GM18505 (cell line): ENCODE measurements around the gene NDUFB5.
"Not testable (repeated sequence)": the region's sequence is repeated elsewhere in the genome, so short reads cannot be mapped to it uniquely, and the experiment has no call there.

Experiments
- ATAC-seq: cut with Tn5 transposase; IDR thresholded peaks from one replicate; pipeline ENCODE4 v1.9.1; 2021; ENCODE audit not compliant: unreplicated experiment
- POLR2A ChIP-seq: IDR thresholded peaks from 4 replicates; pipeline ENCODE4 v1.6.1; 2011; ENCODE audit warnings: borderline replicate concordance; ENCODE audit not compliant: insufficient read depth, insufficient read length; ENCODE audit errors: extremely low read depth

NDUFB5 gene

DNA sequence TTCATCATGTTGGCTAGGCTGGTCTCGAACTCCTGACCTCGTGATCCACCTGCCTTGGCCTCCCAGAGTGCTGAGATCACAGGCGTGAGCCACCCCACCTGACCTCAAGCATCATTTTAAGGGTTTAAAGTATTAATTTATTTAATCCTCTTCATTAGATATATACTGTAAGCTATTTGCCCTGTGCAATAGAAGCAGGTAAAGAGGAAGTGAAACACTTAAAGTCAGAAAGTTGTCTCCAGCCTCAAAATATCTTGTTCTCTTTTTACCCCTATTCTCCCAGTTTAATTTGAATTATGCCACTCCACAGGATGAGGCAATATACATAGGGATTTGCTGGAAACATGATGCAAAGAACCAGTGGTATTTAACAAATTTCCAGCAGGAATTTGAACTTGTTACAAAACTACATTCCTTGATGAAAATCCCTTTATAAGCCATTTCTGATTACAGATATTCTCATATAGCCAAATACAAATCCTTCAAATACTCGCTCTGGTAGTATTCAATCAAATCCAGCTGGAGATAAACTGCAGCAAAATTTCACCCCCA is 2.0 kb downstream of the NDUFB5 start:
- TF ChIP-seq POLR2A = no peak
- no peak for ATAC-seq

DNA sequence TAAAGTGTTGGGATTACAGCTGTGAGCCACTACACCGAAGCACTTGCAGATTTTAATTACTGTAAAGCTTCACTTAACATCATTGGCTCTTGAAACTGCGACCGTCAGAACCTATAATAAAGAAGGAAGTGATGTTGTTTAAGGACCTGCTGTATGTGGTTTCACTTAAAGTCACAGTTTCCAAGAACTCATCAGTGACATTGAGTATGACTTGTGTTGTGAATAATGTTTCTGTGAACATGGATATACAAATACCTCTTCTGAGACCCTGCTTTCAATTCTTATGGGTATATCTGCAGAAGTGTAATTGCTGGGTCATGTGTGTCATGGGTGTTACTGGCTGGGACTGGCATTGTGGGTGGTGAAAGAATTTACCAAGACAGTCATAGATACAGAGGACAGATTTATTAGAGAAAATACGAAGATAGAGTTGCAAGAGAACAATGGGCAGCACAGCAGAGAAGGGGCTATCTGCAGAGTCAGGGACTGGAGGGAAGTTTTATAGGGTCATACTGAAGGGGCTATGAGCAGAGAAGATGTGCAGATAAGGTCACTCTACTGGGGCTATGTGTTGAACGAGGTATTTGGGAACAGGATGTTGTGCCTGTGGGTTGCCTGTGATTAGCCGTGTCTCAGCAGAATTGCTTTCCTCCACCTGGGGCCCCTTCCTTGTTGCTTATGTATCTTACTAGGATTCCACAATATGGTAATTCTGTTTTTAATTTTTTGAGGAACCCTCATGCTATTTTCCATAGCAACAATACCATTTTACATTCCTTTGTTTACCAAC is 4.5 kb downstream of the NDUFB5 start:
- peak; percentile 49 for ATAC-seq
- TF ChIP-seq POLR2A = no peak

DNA sequence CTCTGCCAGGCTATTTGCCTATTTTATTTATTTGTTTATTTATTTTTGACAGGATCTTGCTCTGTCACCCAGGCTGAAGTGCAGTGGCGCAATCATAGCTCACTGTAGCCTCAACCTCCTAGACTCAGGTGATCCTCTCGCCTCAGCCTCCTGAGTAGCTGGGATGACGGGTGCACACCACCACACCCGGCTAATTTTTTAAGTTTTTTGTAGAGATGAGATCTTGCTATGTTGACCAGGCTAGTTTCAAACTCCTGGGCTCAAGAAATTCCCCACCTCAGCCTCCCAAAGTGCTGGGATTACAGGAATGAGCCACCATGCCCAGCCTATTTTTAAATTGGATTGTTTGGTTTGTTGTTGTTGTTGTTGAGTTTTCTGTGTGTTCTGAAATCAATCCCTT is 5.5 kb downstream of the NDUFB5 start:
- ATAC-seq = no peak
- TF ChIP-seq POLR2A = no peak

DNA sequence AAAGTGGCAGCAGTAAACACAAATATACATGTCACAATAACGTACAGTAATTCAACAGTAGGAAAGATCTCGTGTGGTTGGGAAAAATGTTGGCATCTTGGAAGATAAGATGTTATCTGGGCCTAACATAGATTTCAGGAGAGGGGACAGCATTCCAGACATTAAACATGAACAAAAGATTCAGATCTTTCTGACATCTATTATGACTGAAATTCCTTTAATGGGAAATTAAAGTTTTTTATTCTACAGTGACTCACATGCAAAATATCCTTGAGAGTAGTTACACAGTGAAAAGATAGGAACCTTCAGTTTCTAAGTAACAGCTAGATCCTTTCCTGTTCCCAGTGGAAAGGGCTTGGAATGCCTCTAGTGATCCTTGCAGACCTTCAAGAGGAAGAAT is 9.2 kb downstream of the NDUFB5 start:
- no peak for ATAC-seq
- no peak for TF ChIP-seq POLR2A

DNA sequence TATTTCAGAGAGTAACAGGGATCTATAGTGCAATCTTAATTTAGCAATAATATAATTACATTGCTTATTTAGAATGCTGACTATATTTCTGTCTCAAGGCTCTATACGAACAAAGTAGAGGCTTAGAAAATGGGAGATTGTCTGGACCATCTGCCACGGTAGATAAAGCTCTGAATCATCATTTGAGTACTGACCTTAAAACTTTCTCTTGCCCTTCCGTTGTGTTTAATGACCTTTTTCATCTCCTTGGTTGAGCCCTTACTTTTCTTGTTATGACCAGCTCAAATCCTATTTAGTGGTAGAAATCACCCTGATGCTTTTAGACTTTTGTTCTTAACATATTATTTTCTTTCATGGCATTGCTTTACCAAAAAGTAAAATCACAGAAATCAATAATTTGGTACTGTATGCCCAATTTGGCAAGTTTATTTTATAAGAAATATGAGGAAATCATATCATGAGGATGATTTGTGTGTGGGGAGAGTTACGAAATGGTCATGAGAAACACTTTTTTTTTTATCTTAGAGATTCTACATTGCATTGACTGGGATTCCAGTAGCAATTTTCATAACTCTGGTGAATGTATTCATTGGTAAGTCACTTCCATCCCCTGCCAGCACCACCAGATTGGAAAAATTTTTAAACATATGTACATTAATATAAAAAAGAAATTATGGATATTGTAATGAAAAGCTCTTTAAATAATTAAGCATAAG is 11.0 kb downstream of the NDUFB5 start:
- no peak for TF ChIP-seq POLR2A
- no peak for ATAC-seq

DNA sequence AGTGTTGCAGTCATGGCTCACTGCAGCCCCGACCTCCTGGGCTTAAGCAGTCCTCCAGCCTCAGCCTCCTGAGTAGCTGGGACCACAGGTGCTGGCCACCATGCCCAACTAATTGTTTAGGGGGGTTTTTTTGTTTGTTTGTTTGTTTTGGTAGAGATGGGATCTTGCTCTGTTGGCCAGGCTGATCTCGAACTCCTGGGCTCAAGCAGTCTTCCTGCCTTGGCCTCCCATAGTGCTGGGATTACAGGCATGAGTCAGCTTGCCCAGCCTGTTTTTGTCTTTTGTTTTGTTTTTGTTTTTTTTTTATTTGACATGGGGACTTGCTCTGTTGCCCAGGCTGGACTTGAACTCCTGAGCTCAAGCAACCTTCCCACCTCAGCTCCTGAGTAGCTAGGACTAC is 17.4 kb downstream of the NDUFB5 start:
- no peak for TF ChIP-seq POLR2A
- ATAC-seq = no peak

DNA sequence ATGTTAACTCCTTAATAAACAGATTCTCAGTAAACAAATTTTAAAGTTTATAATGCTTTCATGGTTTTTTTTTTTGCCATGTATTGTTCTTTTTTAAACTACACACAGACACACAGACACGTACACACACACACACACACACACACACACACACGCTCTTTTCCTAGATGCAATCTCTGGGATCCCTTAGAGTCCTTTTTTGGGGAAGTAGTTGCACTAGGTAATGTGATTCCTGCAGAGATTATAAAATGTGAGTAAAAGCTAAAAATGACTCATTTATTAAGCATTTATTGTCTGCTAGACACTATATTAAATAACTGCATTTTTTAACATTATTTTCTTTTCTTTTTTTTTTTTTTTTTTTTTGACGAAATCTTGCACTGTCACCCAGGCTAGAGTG is 19.9 kb downstream of the NDUFB5 start:
- TF ChIP-seq POLR2A = no peak
- no peak for ATAC-seq

DNA sequence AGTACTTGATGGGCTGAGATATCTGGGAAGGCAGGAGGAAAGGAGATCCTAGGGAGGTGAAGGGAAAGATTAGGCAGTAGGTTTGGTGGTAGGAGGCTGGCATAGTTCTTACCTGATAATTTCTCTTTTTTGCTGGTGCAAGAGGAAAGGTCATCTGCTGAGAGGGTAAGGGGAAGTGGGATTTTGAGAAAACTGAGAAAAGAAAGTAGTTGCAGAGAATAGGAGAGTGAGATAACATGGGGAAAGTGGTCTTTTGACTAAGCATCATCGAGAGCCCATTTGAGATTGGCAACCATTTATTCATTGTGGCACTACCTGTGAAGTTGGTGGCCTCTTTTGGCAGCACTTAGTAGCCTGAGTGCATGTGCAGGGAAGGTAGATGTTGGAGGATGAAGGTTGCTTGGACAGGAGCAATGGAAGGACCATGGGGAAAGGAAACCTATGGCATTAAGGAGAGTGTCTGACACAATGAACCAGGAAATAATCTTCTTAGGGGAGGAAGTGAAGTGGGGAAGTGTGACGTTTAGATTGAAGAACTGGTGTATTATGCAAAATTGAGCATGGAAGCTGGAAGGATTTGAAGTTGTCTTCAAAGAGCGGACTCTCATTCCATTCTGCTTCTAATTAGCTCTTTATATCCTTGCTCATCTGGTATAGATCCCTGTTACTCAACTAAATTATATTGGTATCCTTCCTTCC is 26.3 kb downstream of the NDUFB5 start:
- no peak for TF ChIP-seq POLR2A
- no peak for ATAC-seq

DNA sequence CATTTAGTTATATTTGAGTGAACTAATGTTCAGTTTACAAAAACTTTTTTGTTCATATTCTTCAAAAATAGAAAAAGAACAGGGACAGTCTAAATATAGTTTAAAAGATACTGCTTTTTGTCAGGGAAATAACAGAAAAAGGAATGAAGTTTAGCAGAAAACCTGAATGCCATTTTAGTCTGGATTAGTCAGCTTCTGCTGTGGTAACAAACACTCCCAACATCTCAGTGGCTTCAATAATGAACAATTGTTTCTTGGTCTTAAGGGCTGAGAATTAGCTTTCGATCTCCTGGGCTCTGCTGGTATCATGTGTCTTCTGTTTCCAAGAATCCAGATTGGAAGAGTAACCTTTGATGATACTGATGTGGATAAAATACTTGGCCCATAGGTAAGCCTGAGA is 35.9 kb downstream of the NDUFB5 start:
- no peak for ATAC-seq

DNA sequence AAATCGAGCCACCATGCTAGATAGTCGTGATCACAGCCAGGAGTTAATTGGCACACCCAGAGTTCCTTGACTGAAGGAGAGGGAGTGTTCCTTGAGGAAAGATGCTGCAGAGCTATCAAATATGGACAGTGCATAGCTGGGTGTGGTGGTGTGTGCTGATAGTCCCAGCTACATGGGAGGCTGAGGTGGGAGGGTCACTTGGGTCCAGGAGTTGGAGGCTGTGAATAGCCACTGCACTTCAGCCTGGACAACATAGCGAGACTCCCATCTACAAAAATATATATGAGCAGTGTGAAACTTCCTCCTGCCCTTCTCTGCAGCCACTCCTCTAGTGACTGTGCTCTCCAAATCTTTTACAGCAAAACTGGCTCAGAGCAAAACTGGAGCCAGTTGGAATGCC is 38.3 kb downstream of the NDUFB5 start:
- no peak for TF ChIP-seq POLR2A
- no peak for ATAC-seq

More for the DNA sequence above, 35.9 kb downstream of the NDUFB5 start:
- no peak for TF ChIP-seq POLR2A

DNA sequence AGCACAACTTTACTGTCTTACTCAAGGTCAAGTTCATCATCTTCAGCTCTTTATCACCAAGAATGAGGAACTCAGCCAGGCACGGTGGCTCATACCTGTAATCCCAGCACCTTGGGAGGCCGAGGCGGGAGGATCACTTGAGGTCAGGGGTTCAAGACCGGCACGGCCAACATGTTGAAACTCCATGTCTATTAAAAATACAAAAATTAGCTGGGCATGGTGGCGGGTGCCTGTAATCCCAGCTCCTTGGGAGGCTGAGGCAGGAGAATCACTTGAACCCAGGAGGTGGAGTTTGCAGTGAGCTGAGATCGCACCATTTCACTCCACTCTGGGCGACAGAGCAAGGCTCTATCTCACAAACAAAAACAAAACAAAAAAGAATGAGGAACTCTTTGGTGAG is 39.2 kb downstream of the NDUFB5 start:
- not testable (repeated sequence) for ATAC-seq

DNA sequence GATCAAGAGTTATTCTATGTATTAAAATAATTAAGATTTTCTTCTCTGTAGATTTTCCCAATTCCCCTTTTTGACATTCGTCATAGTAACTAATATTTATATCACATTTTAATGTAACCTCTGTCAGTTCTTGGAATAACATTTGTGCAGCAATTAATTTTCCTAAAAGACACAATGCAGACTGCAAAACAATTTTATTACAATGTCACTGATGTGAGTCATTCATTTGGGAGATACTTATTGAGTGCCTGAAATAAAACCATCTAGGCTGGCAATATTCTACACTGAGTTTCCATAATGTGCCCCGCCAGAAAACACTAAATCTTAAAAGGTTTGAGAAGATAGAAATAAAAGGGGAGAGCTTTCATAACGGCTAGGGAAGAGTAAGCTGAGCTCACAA is 41.6 kb downstream of the NDUFB5 start:
- ATAC-seq = no peak

DNA sequence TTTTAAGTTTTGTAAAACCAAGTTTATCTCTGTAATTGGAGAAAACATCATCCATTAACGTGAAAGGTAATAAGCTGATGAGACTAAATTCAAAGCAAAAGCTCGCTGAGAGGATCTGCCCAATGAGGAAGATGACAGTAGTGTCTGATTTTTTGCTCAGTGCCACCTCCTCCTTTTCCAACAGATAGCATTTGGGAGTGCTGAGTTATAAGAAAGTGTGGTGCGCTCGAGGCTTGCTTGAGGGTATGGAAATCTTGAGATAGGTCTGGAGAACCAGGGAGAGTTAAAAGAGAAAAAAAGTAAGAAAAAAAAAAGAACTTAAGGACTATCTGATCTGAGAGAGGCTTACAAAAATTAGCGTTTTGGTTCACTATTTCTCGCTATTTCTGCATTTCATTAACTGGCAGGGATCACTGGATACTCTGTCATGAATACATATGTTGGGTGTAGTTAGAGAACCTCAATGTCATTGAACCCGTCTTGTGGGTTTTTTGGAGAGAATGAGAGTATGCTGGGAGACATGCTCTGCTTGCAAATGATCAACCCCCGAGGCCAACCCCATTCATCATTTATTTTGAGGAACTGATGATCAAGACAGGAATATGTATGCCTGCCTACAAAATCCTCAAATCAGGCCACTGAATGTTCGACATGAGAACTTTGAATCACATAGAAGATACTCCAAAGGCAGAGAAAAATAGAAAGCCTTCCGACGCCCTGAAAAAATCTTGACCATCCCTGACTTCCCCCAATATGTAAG is 47.3 kb downstream of the NDUFB5 start:
- TF ChIP-seq POLR2A = no peak
- ATAC-seq = no peak

More for the DNA sequence above, 41.6 kb downstream of the NDUFB5 start:
- no peak for TF ChIP-seq POLR2A
